Retina (tissue), 1 donor: Measurements from ENCODE around the gene HOXC6.

Experiments used
- DNase-seq: peaks from one replicate; pipeline ENCODE4 v3.0.0-alpha.2; 2016

HOXC6 gene

GRCh38 chr12:54044425-54045103 is 16.3 kb downstream of the HOXC6 start:
- no peak for DNase-seq

- DNase-seq = no peak
Observed at GRCh38 chr12:54045401-54045800, 17.2 kb downstream of the HOXC6 start.

- DNase-seq = no peak
Observed at GRCh38 chr12:54045868-54046521, 17.8 kb downstream of the HOXC6 start.

- DNase-seq = peak; percentile 42
Observed at GRCh38 chr12:54046809-54047159, 18.5 kb downstream of the HOXC6 start.

GRCh38 chr12:54047160-54047963 is 19.1 kb downstream of the HOXC6 start:
- peak; percentile 73 for DNase-seq

GRCh38 chr12:54047964-54048303 is 19.7 kb downstream of the HOXC6 start:
- DNase-seq = no peak

- no peak for DNase-seq
Observed at GRCh38 chr12:54048406-54049093, 20.3 kb downstream of the HOXC6 start.

GRCh38 chr12:54049108-54049507 is 20.9 kb downstream of the HOXC6 start:
- peak; percentile 54 for DNase-seq

GRCh38 chr12:54050482-54050810 is 22.2 kb downstream of the HOXC6 start:
- peak; percentile 53 for DNase-seq

GRCh38 chr12:54051026-54051842 is 23.0 kb downstream of the HOXC6 start:
- no peak for DNase-seq

GRCh38 chr12:54051874-54052437 is 23.7 kb downstream of the HOXC6 start:
- peak; percentile 62 for DNase-seq

GRCh38 chr12:54052438-54053002 is 24.3 kb downstream of the HOXC6 start:
- DNase-seq = no peak

- DNase-seq = no peak
Observed at GRCh38 chr12:54053003-54053750, 24.9 kb downstream of the HOXC6 start.

GRCh38 chr12:54053751-54054741 is 25.8 kb downstream of the HOXC6 start, which contains the start of gene HOXC4:
TSS of gene HOXC4 (plus strand) at chr12:54053835. CDS start at chr12:54053923, 88 bp downstream.
- peak; percentile 61 for DNase-seq

- no peak for DNase-seq
Observed at GRCh38 chr12:54054742-54055194, 26.5 kb downstream of the HOXC6 start.

- DNase-seq = no peak
Observed at GRCh38 chr12:54055552-54055951, 27.3 kb downstream of the HOXC6 start.

GRCh38 chr12:54056110-54056509 is 27.9 kb downstream of the HOXC6 start:
- no peak for DNase-seq

GRCh38 chr12:54058128-54058768 is 30.0 kb downstream of the HOXC6 start:
- no peak for DNase-seq

GRCh38 chr12:54059668-54060067 is 31.4 kb downstream of the HOXC6 start:
- DNase-seq = no peak
